Hepatocyte (in vitro differentiated cells): ENCODE results near the gene FAM161A. TPM values are rescaled to one million over a fixed set of nuclear protein-coding genes. Genes with fewer than 3 reads are reported as not detected.
A peak's percentile ranks its signal among the peaks of the same experiment; 100 is the strongest.
"Not testable (repeated sequence)": the region's sequence is repeated elsewhere in the genome, so short reads cannot be mapped to it uniquely, and the experiment has no call there.

Experiments used
- DNase-seq: peaks from one replicate; pipeline ENCODE4 v3.0.0-alpha.2; 2016; ENCODE audit warnings: low spot score
- H2AFZ ChIP-seq: fragments of 200-600 bp; sonication (generic); 2 replicates; pipeline ENCODE4 v1.6.0; 2016; ENCODE audit warnings: antibody characterized with exemption, mild to moderate bottlenecking
- H3K27ac ChIP-seq: fragments of 200-600 bp; sonication (generic); 2 replicates; pipeline ENCODE4 v1.5.1; 2016; ENCODE audit warnings: mild to moderate bottlenecking
- H3K27me3 ChIP-seq: fragments of 200-600 bp; sonication (generic); 2 replicates; pipeline ENCODE4 v1.6.1; 2016
- H3K36me3 ChIP-seq: fragments of 200-600 bp; sonication (generic); replicated peaks from 2 replicates; pipeline ENCODE4 v1.5.1; 2016; ENCODE audit warnings: low read depth; ENCODE audit not compliant: insufficient read depth
- H3K4me1 ChIP-seq: fragments of 200-600 bp; sonication (generic); 2 replicates; pipeline ENCODE4 v1.5.1; 2016; ENCODE audit warnings: mild to moderate bottlenecking, moderate library complexity; ENCODE audit not compliant: insufficient read depth
- H3K4me2 ChIP-seq: fragments of 200-600 bp; sonication (generic); 2 replicates; pipeline ENCODE4 v1.6.0; 2016
- H3K4me3 ChIP-seq: fragments of 200-600 bp; sonication (generic); 2 replicates; pipeline ENCODE4 v1.5.1; 2016; ENCODE audit warnings: mild to moderate bottlenecking
- H3K79me2 ChIP-seq: fragments of 200-600 bp; sonication (generic); 2 replicates; pipeline ENCODE4 v1.6.0; 2017; ENCODE audit warnings: mild to moderate bottlenecking
- H3K9me2 ChIP-seq: fragments of 200-600 bp; sonication (generic); replicated peaks from 2 replicates; pipeline ENCODE4 v1.6.0; 2017; ENCODE audit warnings: mild to moderate bottlenecking; ENCODE audit not compliant: insufficient read depth
- H3K9me3 ChIP-seq: fragments of 200-600 bp; sonication (generic); 2 replicates; pipeline ENCODE4 v1.5.1; 2016; ENCODE audit warnings: low read depth, mild to moderate bottlenecking
- H4K20me1 ChIP-seq: fragments of 200-600 bp; sonication (generic); 2 replicates; pipeline ENCODE4 v1.6.0; 2016; ENCODE audit warnings: mild to moderate bottlenecking; ENCODE audit not compliant: insufficient read depth, poor library complexity, severe bottlenecking
- EZH2 ChIP-seq: fragments of 200-600 bp; sonication (generic); IDR thresholded peaks from 2 replicates; pipeline ENCODE4 v1.6.1; 2016; ENCODE audit warnings: antibody characterized with exemption, mild to moderate bottlenecking, borderline replicate concordance
- EZH2phosphoT487 ChIP-seq: fragments of 200-600 bp; sonication (generic); IDR thresholded peaks from one replicate; pipeline ENCODE4 v1.6.1; 2018; ENCODE audit warnings: antibody characterized with exemption, mild to moderate bottlenecking, low read depth, moderate library complexity; ENCODE audit not compliant: unreplicated experiment, severe bottlenecking
- WGBS: methylation state at CpG from one replicate; pipeline ENCODE4 v1.1.6; 2016; ENCODE audit warnings: low lambda C conversion rate; ENCODE audit errors: missing lambda C conversion rate; 5-methylcytosine and 5-hydroxymethylcytosine counted together
- polyA plus RNA-seq: library from polyadenylated mRNA; unstranded; fragments of >200 nt; fragmentation: Nextera tagmentation; extraction: Ambion mirVana; gene quantifications from 2 replicates; pipeline ENCODE4 v1.2.1, GENCODE V29; 2016
- total RNA-seq: library from RNA; depleted of rRNA; stranded (reverse); fragments of >200 nt; gene quantifications from 2 replicates; pipeline ENCODE4 v1.2.3, GENCODE V29; 2014
- TF ChIP-seq, protein P1 (sequence below): fragments of 200-600 bp; sonication (generic); IDR thresholded peaks from 2 replicates; pipeline ENCODE4 v1.5.1; 2016; ENCODE audit warnings: antibody characterized with exemption, mild to moderate bottlenecking; ENCODE audit not compliant: poor library complexity

Gene FAM161A
- total and polyA plus RNA-seq, 2 experiments from 2014 or later = 2.1 to 3.7 TPM

DNA sequence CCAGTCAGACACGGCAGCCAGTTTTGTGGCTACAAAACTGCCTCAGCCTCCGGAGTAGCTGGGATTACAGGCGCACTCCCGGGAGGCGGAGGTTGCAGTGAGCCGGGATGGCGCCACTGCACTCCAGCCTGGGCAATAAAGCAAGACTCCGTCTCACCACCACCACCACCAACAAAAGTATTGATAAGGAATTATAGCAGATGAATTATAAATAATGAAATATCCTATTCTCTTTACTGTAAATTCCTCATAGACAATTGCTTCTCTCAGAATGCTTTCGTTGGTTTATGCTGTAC is 1.4 kb upstream of the FAM161A start:
- Histone ChIP-seq H3K27ac (peak overlapping the region; percentile 87), H2AFZ (peak overlapping the region; percentile 83), H3K4me3 (peak overlapping the region; percentile 59), H3K4me2 (peak overlapping the region; percentile 89), H3K36me3 (no peaks in the 10 kb centered on the region), H3K4me1 (peaks cover 4% of the 10 kb centered on the region), H3K9me2 (no peaks in the 10 kb centered on the region), H3K27me3 (no peaks in the 10 kb centered on the region), H3K9me3 (no peaks in the 10 kb centered on the region), H3K79me2 (no peaks in the 10 kb centered on the region), H4K20me1 (no peaks in the 10 kb centered on the region)
- TF ChIP-seq EZH2phosphoT487 (no peak), EZH2 (no peak)
- TF ChIP-seq, protein P1, sequence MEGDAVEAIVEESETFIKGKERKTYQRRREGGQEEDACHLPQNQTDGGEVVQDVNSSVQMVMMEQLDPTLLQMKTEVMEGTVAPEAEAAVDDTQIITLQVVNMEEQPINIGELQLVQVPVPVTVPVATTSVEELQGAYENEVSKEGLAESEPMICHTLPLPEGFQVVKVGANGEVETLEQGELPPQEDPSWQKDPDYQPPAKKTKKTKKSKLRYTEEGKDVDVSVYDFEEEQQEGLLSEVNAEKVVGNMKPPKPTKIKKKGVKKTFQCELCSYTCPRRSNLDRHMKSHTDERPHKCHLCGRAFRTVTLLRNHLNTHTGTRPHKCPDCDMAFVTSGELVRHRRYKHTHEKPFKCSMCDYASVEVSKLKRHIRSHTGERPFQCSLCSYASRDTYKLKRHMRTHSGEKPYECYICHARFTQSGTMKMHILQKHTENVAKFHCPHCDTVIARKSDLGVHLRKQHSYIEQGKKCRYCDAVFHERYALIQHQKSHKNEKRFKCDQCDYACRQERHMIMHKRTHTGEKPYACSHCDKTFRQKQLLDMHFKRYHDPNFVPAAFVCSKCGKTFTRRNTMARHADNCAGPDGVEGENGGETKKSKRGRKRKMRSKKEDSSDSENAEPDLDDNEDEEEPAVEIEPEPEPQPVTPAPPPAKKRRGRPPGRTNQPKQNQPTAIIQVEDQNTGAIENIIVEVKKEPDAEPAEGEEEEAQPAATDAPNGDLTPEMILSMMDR = no peak
- no peak for DNase-seq
- WGBS = 12% methylated on average over 9 of the region's 9 CpGs

DNA sequence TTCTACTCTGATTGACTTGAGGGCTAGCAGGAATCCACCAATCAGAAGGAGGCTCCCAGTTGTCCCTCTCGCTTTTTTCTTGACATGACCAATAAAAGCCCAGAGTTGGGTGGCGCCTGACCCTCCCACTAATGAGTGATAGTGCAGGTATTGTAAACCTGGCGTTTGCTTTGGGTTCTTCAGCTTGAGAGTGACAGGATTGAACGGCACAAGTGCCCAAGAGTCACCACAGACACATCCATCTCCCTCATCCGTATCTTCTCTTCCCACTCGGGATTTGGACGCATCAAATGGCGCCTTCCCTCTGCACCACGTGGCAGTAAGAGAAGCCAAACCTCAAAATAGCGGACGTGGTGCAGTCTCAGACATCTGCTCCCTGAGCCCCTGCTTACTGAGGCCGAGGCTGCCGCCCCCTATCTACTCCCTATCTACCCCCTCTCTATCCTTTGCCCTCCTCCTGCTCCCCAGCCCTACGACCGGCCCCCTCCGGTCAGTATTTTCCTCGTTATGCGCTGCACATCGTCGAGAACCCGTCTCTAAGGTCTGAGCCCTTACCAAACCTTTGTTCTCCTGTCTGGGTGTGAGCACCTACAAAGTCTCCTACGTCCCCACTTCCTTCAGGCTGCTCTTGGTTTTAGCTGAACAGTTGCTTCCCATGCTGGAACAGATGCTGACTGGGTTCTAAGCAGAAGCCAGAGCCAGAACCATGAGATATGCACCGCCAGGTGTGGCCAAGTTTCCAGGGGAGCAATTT is 881 bp upstream of the FAM161A start:
- peak overlapping the region; percentile 89 for H3K4me2 ChIP-seq
- H3K4me3 ChIP-seq = peak overlapping the region; percentile 94
- TF ChIP-seq, protein P1 = peak; percentile 7
- TF ChIP-seq EZH2 (no peak), EZH2phosphoT487 (no peak)
- no peaks in the 10 kb centered on the region for H3K79me2 ChIP-seq
- H4K20me1 ChIP-seq = no peaks in the 10 kb centered on the region
- H3K9me2 ChIP-seq = no peaks in the 10 kb centered on the region
- H3K4me1 ChIP-seq = peaks cover 4% of the 10 kb centered on the region
- WGBS = 2% methylated on average over 23 of the region's 23 CpGs
- peak overlapping the region; percentile 83 for H2AFZ ChIP-seq
- H3K27ac ChIP-seq = peak overlapping the region; percentile 87
- peak; percentile 96 for DNase-seq
- H3K9me3 ChIP-seq = no peaks in the 10 kb centered on the region
- no peaks in the 10 kb centered on the region for H3K27me3 ChIP-seq
- no peaks in the 10 kb centered on the region for H3K36me3 ChIP-seq

DNA sequence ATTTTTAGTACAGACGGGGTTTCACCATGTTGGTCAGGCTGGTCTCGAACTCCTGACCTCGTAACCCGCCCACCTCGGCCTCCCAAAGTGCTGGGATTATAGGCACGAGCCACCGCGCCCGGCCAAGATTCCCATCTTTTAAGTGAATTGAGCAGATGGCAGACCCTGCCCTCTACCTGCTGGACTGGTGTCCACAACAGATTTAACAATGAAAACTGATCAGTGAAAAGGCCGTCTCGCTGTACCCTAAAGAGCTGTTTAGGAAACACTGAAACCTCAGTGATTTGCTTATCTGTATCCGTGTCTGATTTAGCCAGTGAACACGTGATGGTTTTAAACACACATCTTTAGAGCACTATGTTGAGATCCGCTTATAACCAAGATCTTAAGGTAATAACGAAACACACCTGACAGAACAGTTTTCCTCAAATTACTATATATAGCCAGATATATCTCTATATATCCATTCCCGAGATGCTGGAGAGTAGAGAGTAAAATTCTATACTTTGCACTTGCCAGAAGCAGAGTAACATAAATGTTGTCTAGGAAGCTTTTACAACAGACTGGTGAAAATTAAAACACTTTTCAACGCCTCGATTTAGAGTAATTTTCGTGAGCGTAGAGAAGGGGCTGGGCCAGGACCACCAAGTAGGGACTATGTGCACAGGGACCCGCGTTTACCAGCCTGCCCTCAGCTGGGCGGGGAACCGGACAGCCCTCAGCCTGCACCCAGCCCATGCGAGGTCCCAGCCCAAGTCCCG is 594 bp downstream of the FAM161A start:
- TF ChIP-seq, protein P1 = peak; percentile 16
- TF ChIP-seq EZH2 = no peak
- WGBS = 26% methylated on average over 26 of the region's 26 CpGs
- Histone ChIP-seq H2AFZ (peak overlapping the region; percentile 97), H3K27me3 (no peaks in the 10 kb centered on the region), H3K79me2 (peaks cover 2% of the 10 kb centered on the region), H3K36me3 (no peaks in the 10 kb centered on the region), H3K4me2 (peak overlapping the region; percentile 89), H3K4me1 (peaks cover 4% of the 10 kb centered on the region), H4K20me1 (no peaks in the 10 kb centered on the region), H3K9me2 (no peaks in the 10 kb centered on the region), H3K27ac (peak overlapping the region; percentile 77), H3K9me3 (no peaks in the 10 kb centered on the region), H3K4me3 (peak overlapping the region; percentile 94)
- DNase-seq = peak; percentile 76

DNA sequence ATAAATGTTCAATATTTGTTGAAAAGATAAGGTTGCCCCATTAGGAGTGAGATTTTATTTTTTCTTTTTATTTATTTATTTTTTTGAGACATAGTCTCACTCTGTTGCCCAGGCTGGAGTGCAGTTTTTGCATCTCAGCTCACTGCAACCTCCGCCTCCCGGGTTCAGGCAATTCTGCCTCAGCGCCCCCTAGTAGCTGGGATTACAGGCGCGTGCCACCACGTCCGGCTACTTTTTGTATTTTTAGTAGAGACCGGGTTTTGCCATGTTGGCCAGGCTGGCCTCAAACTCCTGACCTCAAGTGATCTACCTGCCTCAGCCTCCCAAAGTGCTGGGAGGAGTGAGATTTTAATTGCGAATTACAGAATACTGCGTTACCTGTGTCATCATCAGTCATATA is 2.6 kb downstream of the FAM161A start:
- DNase-seq, H2AFZ ChIP-seq, H3K4me1 ChIP-seq, H3K9me2 ChIP-seq, H3K9me3 ChIP-seq, H3K4me2 ChIP-seq, H3K79me2 ChIP-seq, H3K27me3 ChIP-seq, H3K36me3 ChIP-seq, H3K4me3 ChIP-seq, H4K20me1 ChIP-seq, H3K27ac ChIP-seq: not testable (repeated sequence)
- 92% methylated on average over 10 of the region's 10 CpGs for WGBS
